ENCODE measurements around the gene COMTD1. TPM values are rescaled to one million over a fixed set of nuclear protein-coding genes. Genes with fewer than 3 reads are reported as not detected.
A peak's percentile ranks its signal among the peaks of the same experiment; 100 is the strongest.
"Not testable (repeated sequence)": the region's sequence is repeated elsewhere in the genome, so short reads cannot be mapped to it uniquely, and the experiment has no call there.

COMTD1 gene
- total and polyA plus RNA-seq, 7 donors = 7.8 to 147 (median 11.4) TPM

- 71 to 74% methylated on average over 1 of the region's 1 CpG for whole genome bisulfite sequencing, 2 donors
Measured at GRCh38 chr10:75202321-75203045, 33.3 kb downstream of the COMTD1 start.

GRCh38 chr10:75201793-75202307 is 33.9 kb downstream of the COMTD1 start:
- H3K4me1 ChIP-seq = peaks cover 0 to 28% (median 19%) of the 10 kb centered on the region in 4 donors
- no peaks in the 10 kb centered on the region for H3K36me3 ChIP-seq
- intact Hi-C loops (cut with DNase I) = no loop called here
- peak overlapping the region in 3 of 4 donors; percentile 73 to 84 (median 77) for H3K27ac ChIP-seq
- no peaks in the 10 kb centered on the region for H3K9me3 ChIP-seq
- no peak for TF ChIP-seq CTCF (IDR thresholded peaks at IDR 0.05)
- no peak for TF ChIP-seq POLR2AphosphoS5 (IDR thresholded peaks at IDR 0.05)
- no peak for TF ChIP-seq POLR2A (IDR thresholded peaks at IDR 0.05)
- no peak for TF ChIP-seq EP300 (IDR thresholded peaks at IDR 0.05)
- no peak overlapping the region for H3K4me3 ChIP-seq
- no peaks in the 10 kb centered on the region for H3K27me3 ChIP-seq
- WGBS, 2 donors = 37 to 73% methylated on average over 9 of the region's 9 CpGs
- peak; percentile 39 for DNase-seq

More at GRCh38 chr10:75202321-75203045, 33.3 kb downstream of the COMTD1 start:
- H3K9me3 ChIP-seq = no peaks in the 10 kb centered on the region
- no peaks in the 10 kb centered on the region for H3K36me3 ChIP-seq
- peak overlapping the region; percentile 67 to 84 (median 75) for H3K27ac ChIP-seq
- TF ChIP-seq CTCF (IDR thresholded peaks at IDR 0.05) (no peak), POLR2AphosphoS5 (IDR thresholded peaks at IDR 0.05) (peak in 3 of 4 donors; percentile 25 to 37 (median 28))
- H3K4me1 ChIP-seq = peaks cover 0 to 28% (median 20%) of the 10 kb centered on the region in 4 donors
- DNase-seq = peak; percentile 91
- H3K4me3 ChIP-seq = no peak overlapping the region
- no peaks in the 10 kb centered on the region for H3K27me3 ChIP-seq
- intact Hi-C loops (cut with DNase I) = no loop called here

GRCh38 chr10:75199949-75200348 is 35.8 kb downstream of the COMTD1 start:
- intact Hi-C loops (cut with DNase I); H3K9me3 ChIP-seq; H3K4me3 ChIP-seq; H3K27me3 ChIP-seq; H3K27ac ChIP-seq; H3K36me3 ChIP-seq: not testable (repeated sequence)
- peak; percentile 4 for DNase-seq
- H3K4me1 ChIP-seq = peaks cover 0 to 38% (median 31%) of the 10 kb centered on the region in 4 donors
- 94 to 96% methylated on average over 6 of the region's 6 CpGs for WGBS, 2 donors

GRCh38 chr10:75197906-75198305 is 37.9 kb downstream of the COMTD1 start:
- intact Hi-C loops (cut with DNase I) = no loop called here
- DNase-seq = peak; percentile 51
- 91 to 93% methylated on average over 2 of the region's 2 CpGs for WGBS, 2 donors

More at GRCh38 chr10:75197906-75198305, 37.9 kb downstream of the COMTD1 start:
- H3K4me3 ChIP-seq = no peak overlapping the region
- no peak overlapping the region for H3K27ac ChIP-seq
- TF ChIP-seq POLR2AphosphoS5 (IDR thresholded peaks at IDR 0.05) = no peak
- TF ChIP-seq CTCF (IDR thresholded peaks at IDR 0.05) = no peak
- no peak for TF ChIP-seq POLR2A (IDR thresholded peaks at IDR 0.05)
- TF ChIP-seq EP300 (IDR thresholded peaks at IDR 0.05) = no peak
- H3K36me3 ChIP-seq = no peaks in the 10 kb centered on the region
- no peaks in the 10 kb centered on the region for H3K9me3 ChIP-seq
- no peaks in the 10 kb centered on the region for H3K27me3 ChIP-seq
- peaks cover 0 to 34% (median 26%) of the 10 kb centered on the region in 4 donors for H3K4me1 ChIP-seq

All from sigmoid colon (tissue), 7 donors.